B cell (primary cell): ENCODE measurements around the gene PSMB5. TPM values are rescaled to one million over a fixed set of nuclear protein-coding genes. Genes with fewer than 3 reads are reported as not detected.

ENCODE experiments used
- ATAC-seq: fragments of 200-7000 bp; cut with Tn5 transposase; one replicate; pipeline ENCODE4 v1.10.0; 2021; ENCODE audit warnings: low read depth, mild to moderate bottlenecking, moderate number of reproducible peaks, moderate library complexity
- CTCF ChIA-PET: fragments of 350-600 bp; sonication (Branson Sonifier 250); formaldehyde crosslinking; loops from one replicate; lab custom pipeline; 2021; ENCODE audit warnings: antibody characterized with exemption, inconsistent platforms; lab: Charles Lee
- POLR2A ChIA-PET: fragments of 350-600 bp; sonication (Branson Sonifier 250); formaldehyde crosslinking; loops from one replicate; lab custom pipeline; 2021; ENCODE audit warnings: antibody characterized with exemption; lab: Charles Lee
- DNase-seq: peaks from one replicate; pipeline ENCODE4 v3.0.0; 2013
- H2AFZ ChIP-seq: 2 replicates; pipeline ENCODE4 v1.6.1; 2012; ENCODE audit warnings: mild to moderate bottlenecking, low read depth, low read length; ENCODE audit not compliant: insufficient read depth, poor library complexity, severe bottlenecking
- H3K27ac ChIP-seq, 2 donors: 1 replicate in 1 of 2; 2 replicates in 1 of 2; pipeline ENCODE4 v1.5.1; 2012 to 2013; ENCODE audit warnings: low read length in 2 of 2, mild to moderate bottlenecking in 2 of 2, moderate library complexity in 1 of 2
- H3K27me3 ChIP-seq, 4 experiments: fragments of 200-600 bp in 1 of 4; sonication (generic) in 1 of 4; replicated peaks in 1 of 4; 1 replicate in 2 of 4; 2 replicates in 2 of 4; pipeline versions ENCODE4 v1.6.1 to v1.7.0; 2013 to 2016; ENCODE audit warnings: low read length in 3 of 4, mild to moderate bottlenecking in 2 of 4, mixed read lengths in 1 of 4, moderate library complexity in 1 of 4; ENCODE audit not compliant: insufficient read depth in 4 of 4, control insufficient read depth in 3 of 4; ENCODE audit errors: control extremely low read depth in 1 of 4
- H3K36me3 ChIP-seq, 2 experiments: replicated peaks in 1 of 2; 1 replicate in 1 of 2; 2 replicates in 1 of 2; pipeline versions ENCODE4 v1.6.1 to v1.7.1; 2013; ENCODE audit warnings: low read length in 1 of 2; ENCODE audit not compliant: insufficient read depth in 2 of 2, control insufficient read depth in 1 of 2; ENCODE audit errors: control extremely low read depth in 1 of 2, extremely low read depth in 1 of 2
- H3K4me1 ChIP-seq, 2 donors: fragments of 200-600 bp in 1 of 2; sonication (generic) in 1 of 2; 1 replicate in 1 of 2; 2 replicates in 1 of 2; pipeline versions ENCODE4 v1.5.1 to v1.6.1; 2013 to 2017; ENCODE audit warnings: low read length in 2 of 2; ENCODE audit not compliant: control insufficient read depth in 2 of 2, insufficient read depth in 2 of 2
- H3K4me2 ChIP-seq: replicated peaks from 2 replicates; pipeline ENCODE3; 2012; ENCODE audit warnings: mild to moderate bottlenecking, low read depth, low read length; ENCODE audit not compliant: poor library complexity, severe bottlenecking
- H3K4me3 ChIP-seq, 5 experiments: fragments of 200-600 bp in 1 of 5; sonication (generic) in 1 of 5; 1 replicate in 3 of 5; 2 replicates in 2 of 5; pipeline versions ENCODE4 v1.5.1 to v1.7.0; 2011 to 2016; ENCODE audit warnings: low read length in 4 of 5, mild to moderate bottlenecking in 4 of 5, low read depth in 2 of 5, control low read depth in 1 of 5, moderate library complexity in 1 of 5; ENCODE audit not compliant: insufficient read depth in 1 of 5; ENCODE audit errors: control extremely low read depth in 1 of 5, extremely low read depth in 1 of 5
- H3K79me2 ChIP-seq: fragments of 200-600 bp; sonication (generic); one replicate; pipeline ENCODE4 v1.6.0; 2016; ENCODE audit warnings: low read length; ENCODE audit not compliant: control insufficient read depth, insufficient read depth
- H3K9ac ChIP-seq: fragments of 200-600 bp; sonication (generic); 2 replicates; pipeline ENCODE4 v1.6.1; 2017; ENCODE audit warnings: mild to moderate bottlenecking, low read length, moderate library complexity
- H3K9me3 ChIP-seq, 3 donors: one replicate each; pipeline versions ENCODE4 v1.6.1 to v1.7.1; 2013; ENCODE audit warnings: low read length in 2 of 3; ENCODE audit not compliant: control insufficient read depth in 2 of 3, insufficient read depth in 1 of 3; ENCODE audit errors: control extremely low read depth in 1 of 3
- H4K20me1 ChIP-seq: 2 replicates; pipeline ENCODE4 v1.6.0; 2012; ENCODE audit warnings: mild to moderate bottlenecking, low read length; ENCODE audit not compliant: insufficient read depth, control insufficient read depth, poor library complexity, severe bottlenecking
- H3K27ac Mint-ChIP-seq: one replicate; pipeline ENCODE4 v1.8.0; 2021; ENCODE audit warnings: mixed read lengths
- H3K27me3 Mint-ChIP-seq: one replicate; pipeline ENCODE4 v1.8.0; 2021; ENCODE audit warnings: mixed read lengths
- H3K4me1 Mint-ChIP-seq: one replicate; pipeline ENCODE4 v1.8.0; 2021; ENCODE audit warnings: mixed read lengths
- H3K4me3 Mint-ChIP-seq: one replicate; pipeline ENCODE4 v1.8.0; 2021; ENCODE audit warnings: mixed read lengths
- H3K9me3 Mint-ChIP-seq: one replicate; pipeline ENCODE4 v1.8.0; 2022; ENCODE audit warnings: mixed read lengths; ENCODE audit not compliant: insufficient read depth
- CTCF ChIP-seq: fragments of 200-600 bp; IDR thresholded peaks from one replicate; pipeline ENCODE4 v1.8.0; 2022; ENCODE audit warnings: antibody characterized with exemption, mild to moderate bottlenecking
- EZH2 ChIP-seq: IDR thresholded peaks from 2 replicates; pipeline ENCODE4 v1.6.1; 2012; ENCODE audit warnings: borderline replicate concordance, low read depth, mild to moderate bottlenecking, moderate library complexity, low read length; ENCODE audit not compliant: insufficient read depth, poor library complexity, severe bottlenecking
- WGBS: methylation state at CpG from one replicate; pipeline ENCODE4 v1.1.5; 2013; ENCODE audit warnings: missing lambda C conversion rate; ENCODE audit not compliant: insufficient coverage; 5-methylcytosine and 5-hydroxymethylcytosine counted together
- intact Hi-C: fragments of 100-400 bp; cut with micrococcal nuclease; formaldehyde crosslinking; loops from one replicate; pipeline ENCODE4 v1.10.0; 2022
- polyA plus RNA-seq: library from polyadenylated mRNA; depleted of rRNA; stranded (reverse); fragments of >200 nt; gene quantifications from 2 replicates; pipeline ENCODE4 v1.2.3, GENCODE V29; 2012
- total RNA-seq, 2 donors: library from RNA; stranded (reverse); fragments of 120-200 nt in 1 of 2; gene quantifications; 1 replicate in 1 of 2; 2 replicates in 1 of 2; pipeline versions ENCODE4 v1.2.3 to v1.2.4, GENCODE V29; 2013 to 2022

The PSMB5 gene
- total and polyA plus RNA-seq, 2 donors (not counting 1 experiment from before 2014, with no cell fraction given): 16.5 to 29.0 TPM

- H3K27ac ChIP-seq: no peak overlapping the region
- Mint-ChIP-seq H3K27ac (no peak overlapping the region), H3K4me3 (no peak overlapping the region), H3K4me1 (no peaks in the 10 kb centered on the region), H3K27me3 (no peaks in the 10 kb centered on the region), H3K9me3 (no peaks in the 10 kb centered on the region)
- no peaks in the 10 kb centered on the region for H3K27me3 ChIP-seq
- ChIA-PET CTCF (interaction anchor here (0.6 to 1.4 kb wide), 5 partner anchors 9 to 49 kb away, joined by 3 to 4 read pairs (median 3); no protein-coding TSS in a partner anchor), POLR2A (no interaction called here)
- no peak overlapping the region for H2AFZ ChIP-seq
- no peak overlapping the region for H3K9ac ChIP-seq
- DNase-seq (no peak), ATAC-seq (no peak)
- no peaks in the 10 kb centered on the region for H3K4me1 ChIP-seq
- no peak overlapping the region for H3K4me3 ChIP-seq
- no peak overlapping the region for H3K4me2 ChIP-seq
- no peaks in the 10 kb centered on the region for H4K20me1 ChIP-seq
- H3K79me2 ChIP-seq: no peaks in the 10 kb centered on the region
- H3K9me3 ChIP-seq: no peaks in the 10 kb centered on the region
- WGBS: 100% methylated on average over 2 of the region's 7 CpGs
- intact Hi-C loops: no loop called here
- TF ChIP-seq CTCF (no peak), EZH2 (no peak)
- peaks cover 0 to 4% of the 10 kb centered on the region in 2 experiments for H3K36me3 ChIP-seq
Observed at GRCh38 chr14:23020143-23021128, 14.3 kb downstream of the PSMB5 start.

GRCh38 chr14:23018107-23018506 lies 16.6 kb downstream of the PSMB5 start:
- no peak overlapping the region for H3K4me2 ChIP-seq
- H3K36me3 ChIP-seq: no peaks in the 10 kb centered on the region
- ChIA-PET POLR2A (no interaction called here), CTCF (no interaction called here)
- no peak overlapping the region for H3K9ac ChIP-seq
- H3K9me3 Mint-ChIP-seq: no peaks in the 10 kb centered on the region
- H3K4me1 Mint-ChIP-seq: no peaks in the 10 kb centered on the region
- TF ChIP-seq EZH2 (no peak), CTCF (no peak)
- H3K79me2 ChIP-seq: no peaks in the 10 kb centered on the region
- H3K27ac Mint-ChIP-seq: no peak overlapping the region
- no peak overlapping the region for H3K27ac ChIP-seq
- no peaks in the 10 kb centered on the region for H4K20me1 ChIP-seq
- no peak overlapping the region for H3K4me3 Mint-ChIP-seq
- ATAC-seq: no peak
- H3K4me1 ChIP-seq: no peaks in the 10 kb centered on the region
- no peaks in the 10 kb centered on the region for H3K9me3 ChIP-seq
- H3K27me3 ChIP-seq: no peaks in the 10 kb centered on the region
- intact Hi-C loops: no loop called here
- DNase-seq: no peak
- no peak overlapping the region for H2AFZ ChIP-seq
- H3K27me3 Mint-ChIP-seq: no peaks in the 10 kb centered on the region
- no peak overlapping the region for H3K4me3 ChIP-seq
